ENCODE data around the gene ADAP1.

Gene ADAP1

GRCh38 chr7:991729-992656 lies 37.5 kb upstream of the ADAP1 start:
- in situ Hi-C loops (cut with MboI; ENCODE audit: low sequenced_read_pairs, unreplicated experiment), result loop anchor here (10.0 kb wide), 2 partner anchors 93 to 183 kb away; partner anchors contain the start of gene GPER1
- no peak for TF ChIP-seq CTCF (IDR thresholded peaks at IDR 0.05; ENCODE audit: borderline replicate concordance, control extremely low read depth, extremely low read depth, insufficient read depth, missing control alignments)
- DNase-seq (ENCODE audit: low spot score), result no peak

DNA sequence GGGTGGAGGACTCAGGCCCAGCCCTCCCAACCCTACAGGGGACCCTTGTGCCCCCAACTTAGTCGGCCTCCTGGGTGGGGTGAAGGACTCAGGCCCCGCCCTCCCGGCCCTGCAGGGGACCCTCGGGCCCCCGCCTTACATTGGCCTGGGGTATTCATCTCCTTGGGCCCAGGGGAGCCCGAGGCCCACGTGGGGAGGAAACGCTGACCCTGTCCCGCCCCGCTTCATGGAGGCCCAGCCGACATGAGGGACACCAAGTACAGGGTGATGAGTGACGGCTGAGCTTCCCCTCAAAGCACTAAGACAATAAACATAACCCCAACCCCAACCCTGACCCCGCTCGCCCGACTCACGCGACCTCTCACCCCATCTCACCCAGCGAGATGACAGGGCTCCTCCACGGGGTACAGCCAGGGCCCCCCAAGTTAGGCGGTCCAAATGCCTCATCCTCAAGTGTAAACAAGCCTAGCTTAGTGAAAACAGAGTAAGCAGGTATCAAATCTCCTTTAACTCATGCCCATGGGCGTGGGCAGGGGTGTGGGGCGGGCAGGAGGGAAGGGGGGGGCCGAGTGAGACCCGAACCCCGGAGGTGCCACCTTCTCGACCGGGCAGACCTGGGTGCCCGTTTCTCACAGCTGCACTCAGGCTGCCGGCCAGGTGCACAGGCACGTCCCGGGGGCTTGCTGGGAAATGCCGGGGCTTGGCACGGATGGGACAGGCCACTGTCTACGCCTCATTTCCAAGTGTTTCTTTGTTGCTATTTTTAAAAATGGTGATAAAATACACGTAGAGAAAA lies 36.7 kb upstream of the ADAP1 start:
- DNase-seq (ENCODE audit: low spot score), result no peak
- in situ Hi-C loops (cut with MboI; ENCODE audit: low sequenced_read_pairs, unreplicated experiment), result loop anchor here (10.0 kb wide), 2 partner anchors 94 to 184 kb away; partner anchors contain the start of gene GPER1
- no peak for TF ChIP-seq CTCF (IDR thresholded peaks at IDR 0.05; ENCODE audit: borderline replicate concordance, control extremely low read depth, extremely low read depth, insufficient read depth, missing control alignments)

DNA sequence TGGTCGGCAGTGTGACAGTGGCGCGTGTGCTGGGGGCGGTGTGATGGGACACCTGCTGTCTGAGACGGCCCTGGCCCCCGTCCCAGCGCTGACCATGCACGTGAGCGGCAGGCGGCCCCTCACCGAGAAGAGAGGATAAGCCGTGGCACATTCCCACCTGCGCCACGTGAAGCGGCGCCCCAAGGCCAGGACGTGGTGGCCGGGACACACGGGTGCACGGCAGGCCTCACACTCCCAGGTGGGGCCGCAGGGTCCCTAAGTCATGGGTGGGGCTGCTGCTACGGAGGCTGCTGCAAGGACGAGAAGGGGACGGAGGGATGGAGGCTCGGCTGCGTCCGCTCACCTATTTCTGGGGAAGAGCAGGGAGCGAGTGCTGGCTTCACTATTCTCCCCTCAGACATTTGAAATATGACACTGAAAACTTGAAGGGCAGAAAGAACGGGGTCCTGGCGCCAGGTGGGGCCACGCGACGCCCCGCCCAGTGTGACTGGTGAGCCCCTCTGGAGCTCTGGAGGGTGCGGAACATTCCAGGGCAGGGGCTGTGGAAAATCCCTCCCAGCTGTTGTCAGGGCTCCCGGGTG lies 36.0 kb upstream of the ADAP1 start:
- DNase-seq (ENCODE audit: low spot score), result no peak
- TF ChIP-seq CTCF (IDR thresholded peaks at IDR 0.05; ENCODE audit: borderline replicate concordance, control extremely low read depth, extremely low read depth, insufficient read depth, missing control alignments), result no peak
- in situ Hi-C loops (cut with MboI; ENCODE audit: low sequenced_read_pairs, unreplicated experiment), result loop anchor here (10.0 kb wide), 2 partner anchors 94 to 184 kb away; partner anchors contain the start of gene GPER1

- in situ Hi-C loops (cut with MboI; ENCODE audit: low sequenced_read_pairs, unreplicated experiment), result no loop called here
- TF ChIP-seq CTCF (IDR thresholded peaks at IDR 0.05; ENCODE audit: borderline replicate concordance, control extremely low read depth, extremely low read depth, insufficient read depth, missing control alignments), result no peak
Observed at GRCh38 chr7:988963-989529, 34.6 kb upstream of the ADAP1 start.

DNA sequence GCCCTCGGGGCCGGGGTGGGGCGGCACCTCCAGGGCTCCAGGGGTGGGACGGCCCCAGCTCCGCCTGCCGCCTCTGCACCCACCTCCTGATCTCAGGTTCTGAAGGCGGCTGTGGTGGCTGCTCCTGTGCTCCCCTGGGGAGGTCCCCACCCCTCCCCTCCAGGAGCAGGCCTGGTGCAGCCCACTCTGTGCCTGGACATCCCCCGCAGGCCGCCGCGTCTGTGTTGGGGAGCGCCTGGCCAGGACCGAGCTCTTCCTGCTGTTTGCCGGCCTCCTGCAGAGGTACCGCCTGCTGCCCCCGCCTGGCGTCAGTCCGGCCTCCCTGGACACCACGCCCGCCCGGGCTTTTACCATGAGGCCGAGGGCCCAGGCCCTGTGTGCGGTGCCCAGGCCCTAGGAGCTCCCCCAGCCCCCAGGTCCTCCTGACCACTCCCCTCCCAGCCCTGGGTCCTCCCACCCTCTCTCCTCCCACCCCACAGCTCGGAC lies 34.0 kb upstream of the ADAP1 start:
- DNase-seq (ENCODE audit: low spot score), result peak; percentile 72
- TF ChIP-seq CTCF (IDR thresholded peaks at IDR 0.05; ENCODE audit: borderline replicate concordance, control extremely low read depth, extremely low read depth, insufficient read depth, missing control alignments), result no peak
- in situ Hi-C loops (cut with MboI; ENCODE audit: low sequenced_read_pairs, unreplicated experiment), result no loop called here

More at GRCh38 chr7:988963-989529, 34.6 kb upstream of the ADAP1 start:
- no peak for DNase-seq (ENCODE audit: low spot score)

DNA sequence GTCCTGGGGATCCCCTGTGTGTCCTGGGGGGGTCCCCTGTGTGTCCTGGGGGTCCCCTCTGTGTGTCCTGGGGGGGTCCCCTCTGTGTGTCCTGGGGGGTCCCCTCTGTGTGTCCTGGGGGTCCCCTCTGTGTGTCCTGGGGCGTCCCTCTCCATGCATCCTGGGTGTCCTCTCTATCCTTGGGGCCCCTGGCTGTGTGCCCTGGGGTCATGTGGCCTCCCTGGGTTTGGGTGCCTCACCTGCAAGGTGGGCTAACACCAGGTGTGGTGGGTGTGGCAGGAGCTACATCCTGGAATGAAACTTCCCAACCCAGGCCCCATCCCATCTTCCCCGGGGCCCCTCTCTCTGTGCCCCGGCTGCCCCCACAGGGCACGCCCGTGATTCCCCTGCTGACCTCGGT lies 33.4 kb upstream of the ADAP1 start:
- no peak for TF ChIP-seq CTCF (IDR thresholded peaks at IDR 0.05; ENCODE audit: borderline replicate concordance, control extremely low read depth, extremely low read depth, insufficient read depth, missing control alignments)
- in situ Hi-C loops (cut with MboI; ENCODE audit: low sequenced_read_pairs, unreplicated experiment), result no loop called here
- no peak for DNase-seq (ENCODE audit: low spot score)
